ENCODE data around the gene ELF1. TPM values are rescaled to one million over a fixed set of nuclear protein-coding genes. Genes with fewer than 3 reads are reported as not detected.

Gene ELF1
- total and polyA plus RNA-seq, 4 donors, result 23.0 to 77.0 (median 47.6) TPM

Other genes with a start within 250 kb of the ELF1 start
- gene MRPS31, start 248.1 kb downstream of the ELF1 start, total RNA-seq, result 10 to 100 TPM; 14.6 to 20.5 TPM
- 10 to 100 TPM; 12.9 to 18.1 TPM for gene MRPS31, start 248.1 kb downstream of the ELF1 start, polyA plus RNA-seq
- gene SLC25A15, start 229.7 kb downstream of the ELF1 start, total RNA-seq, result 1 to 10 TPM; 2.6 to 3.7 TPM
- 1 to 10 TPM; 1.1 to 2.0 TPM for gene SLC25A15, start 229.7 kb downstream of the ELF1 start, polyA plus RNA-seq
- gene WBP4, start 42.2 kb upstream of the ELF1 start, total RNA-seq, result 10 to 100 TPM; 11.2 to 14.3 TPM
- gene WBP4, start 42.2 kb upstream of the ELF1 start, polyA plus RNA-seq, result 10 to 100 TPM in 1 of 2 donors, 1 to 10 TPM in 1; 9.9 to 17.9 TPM
- 1 to 10 TPM; 4.3 to 7.7 TPM for gene KBTBD6, start 113.5 kb upstream of the ELF1 start, total RNA-seq
- 1 to 10 TPM; 2.4 to 3.1 TPM for gene KBTBD6, start 113.5 kb upstream of the ELF1 start, polyA plus RNA-seq
- 1 to 10 TPM; 5.4 to 6.9 TPM for gene KBTBD7, start 175.3 kb upstream of the ELF1 start, total RNA-seq
- gene KBTBD7, start 175.3 kb upstream of the ELF1 start, polyA plus RNA-seq, result 1 to 10 TPM; 2.0 to 2.4 TPM
- 10 to 100 TPM in 1 of 2 donors, 1 to 10 TPM in 1; 6.8 to 13.7 TPM for gene MTRF1, start 244.3 kb upstream of the ELF1 start, total RNA-seq
- gene MTRF1, start 244.3 kb upstream of the ELF1 start, polyA plus RNA-seq, result 10 to 100 TPM in 1 of 2 donors, 1 to 10 TPM in 1; 9.3 to 10.7 TPM